ENCODE measurements around the gene GNAI3. TPM values are rescaled to one million over a fixed set of nuclear protein-coding genes. Genes with fewer than 3 reads are reported as not detected.

Gene GNAI3
- polyA plus RNA-seq, 1 donor = 7.5 TPM

GRCh38 chr1:109630081-109630897, 81.9 kb downstream of the GNAI3 start:
- 100% methylated on average over 1 of the region's 30 CpGs for WGBS (ENCODE audit: insufficient coverage, low lambda C conversion rate)
- Histone ChIP-seq H3K9me3 (ENCODE audit: control insufficient read depth, low read depth, low read length) (no peaks in the 10 kb centered on the region), H3K27ac (ENCODE audit: low read length) (no peak overlapping the region), H3K27me3 (ENCODE audit: control insufficient read depth, insufficient read depth, low read length) (no peaks in the 10 kb centered on the region), H3K4me1 (ENCODE audit: control insufficient read depth, insufficient read depth, low read length) (no peaks in the 10 kb centered on the region), H3K36me3 (ENCODE audit: control insufficient read depth, insufficient read depth, low read length) (peaks cover 66% of the 10 kb centered on the region), H3K4me3 (ENCODE audit: low read length) (no peak overlapping the region)
- DNase-seq = no peak

- peaks cover 63% of the 10 kb centered on the region for H3K36me3 ChIP-seq (ENCODE audit: control insufficient read depth, insufficient read depth, low read length)
Measured at GRCh38 chr1:109630898-109631512, 82.6 kb downstream of the GNAI3 start.

GRCh38 chr1:109631513-109632505, 83.4 kb downstream of the GNAI3 start:
- DNase-seq = no peak
- Histone ChIP-seq H3K4me3 (ENCODE audit: low read length) (no peak overlapping the region), H3K36me3 (ENCODE audit: control insufficient read depth, insufficient read depth, low read length) (peaks cover 56% of the 10 kb centered on the region), H3K4me1 (ENCODE audit: control insufficient read depth, insufficient read depth, low read length) (peaks cover 5% of the 10 kb centered on the region), H3K27me3 (ENCODE audit: control insufficient read depth, insufficient read depth, low read length) (no peaks in the 10 kb centered on the region), H3K27ac (ENCODE audit: low read length) (no peak overlapping the region), H3K9me3 (ENCODE audit: control insufficient read depth, low read depth, low read length) (no peaks in the 10 kb centered on the region)
- no CpG with 5 or more reads among the region's 16 CpGs for WGBS (ENCODE audit: insufficient coverage, low lambda C conversion rate)

More at GRCh38 chr1:109630898-109631512, 82.6 kb downstream of the GNAI3 start:
- no peaks in the 10 kb centered on the region for H3K27me3 ChIP-seq (ENCODE audit: control insufficient read depth, insufficient read depth, low read length)
- no peak for DNase-seq
- H3K4me1 ChIP-seq (ENCODE audit: control insufficient read depth, insufficient read depth, low read length) = peaks cover 3% of the 10 kb centered on the region
- H3K4me3 ChIP-seq (ENCODE audit: low read length) = no peak overlapping the region
- H3K27ac ChIP-seq (ENCODE audit: low read length) = no peak overlapping the region
- WGBS (ENCODE audit: insufficient coverage, low lambda C conversion rate) = 100% methylated on average over 1 of the region's 14 CpGs
- H3K9me3 ChIP-seq (ENCODE audit: control insufficient read depth, low read depth, low read length) = no peaks in the 10 kb centered on the region

- no CpG with 5 or more reads among the region's 5 CpGs for whole genome bisulfite sequencing (ENCODE audit: insufficient coverage, low lambda C conversion rate)
Measured at GRCh38 chr1:109632671-109633346, 84.4 kb downstream of the GNAI3 start.

GRCh38 chr1:109634292-109634691, 85.9 kb downstream of the GNAI3 start:
- H3K9me3 ChIP-seq (ENCODE audit: control insufficient read depth, low read depth, low read length) = no peaks in the 10 kb centered on the region
- H3K36me3 ChIP-seq (ENCODE audit: control insufficient read depth, insufficient read depth, low read length) = peaks cover 31% of the 10 kb centered on the region
- DNase-seq = no peak
- H3K27ac ChIP-seq (ENCODE audit: low read length) = no peak overlapping the region
- H3K4me3 ChIP-seq (ENCODE audit: low read length) = no peak overlapping the region
- WGBS (ENCODE audit: insufficient coverage, low lambda C conversion rate) = no CpG with 5 or more reads among the region's 6 CpGs
- peaks cover 5% of the 10 kb centered on the region for H3K4me1 ChIP-seq (ENCODE audit: control insufficient read depth, insufficient read depth, low read length)
- no peaks in the 10 kb centered on the region for H3K27me3 ChIP-seq (ENCODE audit: control insufficient read depth, insufficient read depth, low read length)

More at GRCh38 chr1:109632671-109633346, 84.4 kb downstream of the GNAI3 start:
- peaks cover 5% of the 10 kb centered on the region for H3K4me1 ChIP-seq (ENCODE audit: control insufficient read depth, insufficient read depth, low read length)
- H3K36me3 ChIP-seq (ENCODE audit: control insufficient read depth, insufficient read depth, low read length) = peaks cover 46% of the 10 kb centered on the region
- H3K27me3 ChIP-seq (ENCODE audit: control insufficient read depth, insufficient read depth, low read length) = no peaks in the 10 kb centered on the region
- H3K4me3 ChIP-seq (ENCODE audit: low read length) = no peak overlapping the region
- no peak overlapping the region for H3K27ac ChIP-seq (ENCODE audit: low read length)
- peak in 1 of 2 donors; percentile 34 for DNase-seq
- no peaks in the 10 kb centered on the region for H3K9me3 ChIP-seq (ENCODE audit: control insufficient read depth, low read depth, low read length)

GRCh38 chr1:109634771-109635750, 86.6 kb downstream of the GNAI3 start:
- Histone ChIP-seq H3K27me3 (ENCODE audit: control insufficient read depth, insufficient read depth, low read length) (no peaks in the 10 kb centered on the region), H3K9me3 (ENCODE audit: control insufficient read depth, low read depth, low read length) (no peaks in the 10 kb centered on the region), H3K36me3 (ENCODE audit: control insufficient read depth, insufficient read depth, low read length) (peaks cover 23% of the 10 kb centered on the region), H3K4me3 (ENCODE audit: low read length) (no peak overlapping the region), H3K4me1 (ENCODE audit: control insufficient read depth, insufficient read depth, low read length) (peaks cover 7% of the 10 kb centered on the region), H3K27ac (ENCODE audit: low read length) (no peak overlapping the region)
- DNase-seq = no peak
- WGBS (ENCODE audit: insufficient coverage, low lambda C conversion rate) = 100% methylated on average over 2 of the region's 13 CpGs

- H3K36me3 ChIP-seq (ENCODE audit: control insufficient read depth, insufficient read depth, low read length) = peaks cover 17% of the 10 kb centered on the region
- no peak for DNase-seq
- H3K27me3 ChIP-seq (ENCODE audit: control insufficient read depth, insufficient read depth, low read length) = no peaks in the 10 kb centered on the region
- peaks cover 8% of the 10 kb centered on the region for H3K4me1 ChIP-seq (ENCODE audit: control insufficient read depth, insufficient read depth, low read length)
- no peaks in the 10 kb centered on the region for H3K9me3 ChIP-seq (ENCODE audit: control insufficient read depth, low read depth, low read length)
- no peak overlapping the region for H3K27ac ChIP-seq (ENCODE audit: low read length)
- no CpG with 5 or more reads among the region's 2 CpGs for WGBS (ENCODE audit: insufficient coverage, low lambda C conversion rate)
- H3K4me3 ChIP-seq (ENCODE audit: low read length) = no peak overlapping the region
Measured at GRCh38 chr1:109635862-109636200, 87.4 kb downstream of the GNAI3 start.

- no peak overlapping the region for H3K27ac ChIP-seq (ENCODE audit: low read length)
- H3K27me3 ChIP-seq (ENCODE audit: control insufficient read depth, insufficient read depth, low read length) = no peaks in the 10 kb centered on the region
- H3K36me3 ChIP-seq (ENCODE audit: control insufficient read depth, insufficient read depth, low read length) = peaks cover 12% of the 10 kb centered on the region
- peak in 1 of 2 donors; percentile 72 for DNase-seq
- no CpG with 5 or more reads among the region's 9 CpGs for WGBS (ENCODE audit: insufficient coverage, low lambda C conversion rate)
- no peak overlapping the region for H3K4me3 ChIP-seq (ENCODE audit: low read length)
- no peaks in the 10 kb centered on the region for H3K9me3 ChIP-seq (ENCODE audit: control insufficient read depth, low read depth, low read length)
- peaks cover 8% of the 10 kb centered on the region for H3K4me1 ChIP-seq (ENCODE audit: control insufficient read depth, insufficient read depth, low read length)
Measured at GRCh38 chr1:109636201-109636952, 88.0 kb downstream of the GNAI3 start.

Measured in large intestine (tissue), 3 donors.